GM23248 (cell line): ENCODE measurements around the gene LYST. TPM values are rescaled to one million over a fixed set of nuclear protein-coding genes. Genes with fewer than 3 reads are reported as not detected.
A peak's percentile ranks its signal among the peaks of the same experiment; 100 is the strongest.

Experiments
- DNase-seq: peaks from one replicate; pipeline ENCODE4 v3.0.0-alpha.2; 2015
- H2AFZ ChIP-seq: fragments of 200-600 bp; sonication (generic); 2 replicates; pipeline ENCODE4 v1.6.1; 2016; ENCODE audit warnings: antibody characterized with exemption
- H3F3A ChIP-seq: fragments of 200-600 bp; sonication (generic); 2 replicates; pipeline ENCODE4 v1.6.1; 2016; ENCODE audit warnings: mild to moderate bottlenecking, antibody characterized with exemption, mixed run types; ENCODE audit not compliant: insufficient read depth
- H3K27ac ChIP-seq: fragments of 200-600 bp; sonication (generic); 2 replicates; pipeline ENCODE4 v1.5.1; 2016; ENCODE audit warnings: mild to moderate bottlenecking
- H3K27me3 ChIP-seq: fragments of 200-600 bp; sonication (generic); replicated peaks from 2 replicates; pipeline ENCODE4 v1.6.1; 2016; ENCODE audit warnings: mild to moderate bottlenecking; ENCODE audit not compliant: insufficient read depth
- H3K36me3 ChIP-seq: fragments of 200-600 bp; sonication (generic); 2 replicates; pipeline ENCODE4 v1.6.1; 2016; ENCODE audit warnings: low read depth, mild to moderate bottlenecking
- H3K4me1 ChIP-seq: fragments of 200-600 bp; sonication (generic); 2 replicates; pipeline ENCODE4 v1.6.1; 2016; ENCODE audit warnings: mild to moderate bottlenecking; ENCODE audit not compliant: insufficient read depth
- H3K4me2 ChIP-seq: fragments of 200-600 bp; sonication (generic); one replicate; pipeline ENCODE4 v1.6.1; 2016; ENCODE audit warnings: mild to moderate bottlenecking; ENCODE audit not compliant: unreplicated experiment
- H3K4me3 ChIP-seq: fragments of 200-600 bp; sonication (generic); 2 replicates; pipeline ENCODE4 v1.5.1; 2016; ENCODE audit warnings: mild to moderate bottlenecking
- H3K79me2 ChIP-seq: fragments of 200-600 bp; sonication (generic); 2 replicates; pipeline ENCODE4 v1.6.1; 2016; ENCODE audit warnings: mild to moderate bottlenecking; ENCODE audit not compliant: insufficient read depth
- H3K9ac ChIP-seq: fragments of 200-600 bp; sonication (generic); 2 replicates; pipeline ENCODE4 v1.6.1; 2016; ENCODE audit warnings: mild to moderate bottlenecking
- H3K9me2 ChIP-seq: fragments of 200-600 bp; sonication (generic); 2 replicates; pipeline ENCODE4 v1.6.1; 2016; ENCODE audit warnings: mixed run types, mild to moderate bottlenecking, moderate library complexity; ENCODE audit not compliant: insufficient read depth
- H3K9me3 ChIP-seq: fragments of 200-600 bp; sonication (generic); one replicate; pipeline ENCODE4 v1.6.1; 2017; ENCODE audit warnings: low read depth
- H4K20me1 ChIP-seq: fragments of 200-600 bp; sonication (generic); 2 replicates; pipeline ENCODE4 v1.6.0; 2016; ENCODE audit not compliant: insufficient read depth
- EZH2 ChIP-seq: fragments of 200-600 bp; sonication (generic); IDR thresholded peaks from 2 replicates; pipeline ENCODE4 v1.6.1; 2018; ENCODE audit warnings: antibody characterized with exemption, mild to moderate bottlenecking; ENCODE audit not compliant: insufficient read depth, poor library complexity, severe bottlenecking
- EZH2phosphoT487 ChIP-seq: fragments of 200-600 bp; sonication (generic); IDR thresholded peaks from 2 replicates; pipeline ENCODE4 v1.6.1; 2018; ENCODE audit warnings: antibody characterized with exemption, moderate library complexity, mild to moderate bottlenecking, low read depth; ENCODE audit not compliant: insufficient read depth
- WGBS, 2 experiments: methylation state at CpG; one replicate each; pipeline ENCODE4 v1.1.6; 2015 to 2017; ENCODE audit warnings: low lambda C conversion rate in 2 of 2, low coverage in 1 of 2; ENCODE audit errors: missing lambda C conversion rate in 2 of 2; 5-methylcytosine and 5-hydroxymethylcytosine counted together
- in situ Hi-C: fragments of 300-500 bp; cut with MboI; formaldehyde crosslinking; loops from 2 replicates; pipeline ENCODE4 v1.15.0; 2020
- polyA plus RNA-seq: library from polyadenylated mRNA; unstranded; fragments of >200 nt; fragmentation: Nextera tagmentation; extraction: Ambion mirVana; gene quantifications from 2 replicates; pipeline ENCODE4 v1.2.1, GENCODE V29; 2016
- total RNA-seq: library from RNA; depleted of rRNA; stranded (reverse); fragments of >200 nt; shearing (Covaris generic); gene quantifications from 2 replicates; pipeline ENCODE4 v1.2.3, GENCODE V29; 2014

The LYST gene
- total and polyA plus RNA-seq, 2 experiments from 2014 or later: 5.1 to 9.0 TPM

DNA sequence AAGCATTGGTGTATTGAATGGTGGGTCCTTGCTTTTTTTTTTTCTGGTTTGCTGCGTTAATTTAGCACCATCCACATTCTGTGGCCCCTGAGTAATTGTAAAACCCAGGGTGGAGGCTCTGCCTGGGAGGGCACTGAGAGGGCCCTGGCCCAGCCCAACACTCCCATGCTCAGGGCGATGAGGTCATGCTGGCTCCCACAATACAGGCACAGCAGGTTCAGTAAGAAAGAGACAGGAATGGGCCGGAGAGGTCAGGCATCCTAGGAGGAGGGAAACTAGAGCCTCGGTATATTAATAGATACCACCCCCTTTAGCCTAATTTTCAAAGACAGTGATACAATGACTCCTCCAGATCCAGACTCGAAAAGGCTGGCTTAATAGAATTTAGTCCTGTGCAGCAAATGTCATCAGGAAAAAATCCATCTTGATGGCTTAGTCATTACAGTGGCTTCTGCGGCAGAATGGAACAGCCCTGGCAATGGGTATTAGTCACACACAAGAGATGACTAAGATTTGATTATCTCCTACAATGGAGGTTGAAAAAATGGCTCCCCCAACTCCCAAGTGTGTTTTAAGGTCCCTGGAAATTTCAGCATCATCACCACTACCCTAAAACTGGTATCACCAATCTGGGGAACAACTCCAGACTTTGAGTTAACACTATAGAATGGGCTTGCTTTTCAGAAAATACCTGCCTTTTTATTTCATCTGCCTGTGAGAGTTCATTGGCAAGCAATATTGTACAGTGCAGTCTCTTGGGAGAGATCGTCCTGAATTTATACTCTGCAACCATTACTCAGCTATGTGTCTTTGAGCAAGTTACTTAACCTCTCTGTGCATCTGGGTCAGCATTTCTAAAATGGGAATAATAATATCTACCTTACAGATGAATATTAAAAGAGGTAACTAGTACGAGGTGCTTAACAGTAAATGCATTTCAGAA, 43.9 kb upstream of the LYST start:
- Histone ChIP-seq H3K9me2 (no peaks in the 10 kb centered on the region), H3K9me3 (no peaks in the 10 kb centered on the region), H2AFZ (no peak overlapping the region), H3K9ac (peak overlapping the region; percentile 55), H3K27me3 (no peaks in the 10 kb centered on the region), H3K4me3 (peak overlapping the region; percentile 26), H3K4me2 (peak overlapping the region; percentile 68), H3K27ac (peak overlapping the region; percentile 85), H3F3A (peaks cover 48% of the 10 kb centered on the region), H3K79me2 (no peaks in the 10 kb centered on the region), H3K36me3 (no peaks in the 10 kb centered on the region), H4K20me1 (no peaks in the 10 kb centered on the region), H3K4me1 (peaks cover 49% of the 10 kb centered on the region)
- in situ Hi-C loops: no loop called here
- peak; percentile 98 for DNase-seq
- TF ChIP-seq EZH2phosphoT487 (no peak), EZH2 (no peak)
- WGBS, 2 experiments: 17 to 19% methylated on average over 8 of the region's 8 CpGs

DNA sequence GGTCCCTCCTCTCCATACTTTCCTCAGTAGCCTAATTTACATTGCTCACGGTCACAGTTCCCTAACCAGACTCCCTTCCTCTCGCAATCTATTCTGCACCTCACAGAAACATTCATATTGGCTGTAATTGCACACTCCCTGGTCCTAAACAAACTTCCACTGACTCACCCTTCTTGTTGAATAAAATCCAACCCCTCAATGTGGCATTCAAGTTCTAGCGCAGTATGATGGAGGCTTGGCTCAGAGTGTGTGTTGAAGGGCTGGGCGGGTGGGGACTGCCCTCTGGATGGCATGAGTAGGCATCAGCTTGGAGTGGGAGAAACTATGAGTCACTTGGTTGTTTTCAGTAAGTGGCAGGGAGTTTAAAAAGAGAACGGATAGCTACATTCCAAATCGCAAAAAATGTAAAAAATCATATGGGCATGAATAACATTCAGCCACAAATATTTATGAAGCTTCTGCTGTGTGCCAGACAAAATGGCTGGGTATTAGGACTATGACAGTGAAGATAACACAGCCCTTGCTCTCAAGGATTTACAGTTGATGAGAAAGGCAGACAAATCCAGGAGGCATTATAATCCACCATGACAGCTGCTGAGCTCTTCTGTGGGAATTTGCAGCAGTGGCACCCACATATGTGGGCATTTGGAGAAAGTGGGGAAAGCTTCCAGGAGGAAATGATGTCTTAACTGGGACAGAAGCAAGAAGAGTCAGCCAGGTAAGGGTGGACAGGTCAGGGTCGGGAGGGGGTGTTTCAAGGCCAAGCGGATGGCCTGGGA, 42.2 kb upstream of the LYST start:
- no peaks in the 10 kb centered on the region for H3K27me3 ChIP-seq
- no peak overlapping the region for H2AFZ ChIP-seq
- H4K20me1 ChIP-seq: no peaks in the 10 kb centered on the region
- H3K27ac ChIP-seq: peak overlapping the region; percentile 85
- H3F3A ChIP-seq: peaks cover 48% of the 10 kb centered on the region
- no peaks in the 10 kb centered on the region for H3K36me3 ChIP-seq
- TF ChIP-seq EZH2: no peak
- no peak for TF ChIP-seq EZH2phosphoT487
- no peaks in the 10 kb centered on the region for H3K9me3 ChIP-seq
- H3K4me2 ChIP-seq: peak overlapping the region; percentile 68
- DNase-seq: peak; percentile 89
- H3K79me2 ChIP-seq: no peaks in the 10 kb centered on the region
- peaks cover 45% of the 10 kb centered on the region for H3K4me1 ChIP-seq
- 25 to 26% methylated on average over 8 of the region's 8 CpGs for WGBS, 2 experiments
- peak overlapping the region; percentile 55 for H3K9ac ChIP-seq
- no peak overlapping the region for H3K4me3 ChIP-seq
- in situ Hi-C loops: no loop called here
- no peaks in the 10 kb centered on the region for H3K9me2 ChIP-seq

DNA sequence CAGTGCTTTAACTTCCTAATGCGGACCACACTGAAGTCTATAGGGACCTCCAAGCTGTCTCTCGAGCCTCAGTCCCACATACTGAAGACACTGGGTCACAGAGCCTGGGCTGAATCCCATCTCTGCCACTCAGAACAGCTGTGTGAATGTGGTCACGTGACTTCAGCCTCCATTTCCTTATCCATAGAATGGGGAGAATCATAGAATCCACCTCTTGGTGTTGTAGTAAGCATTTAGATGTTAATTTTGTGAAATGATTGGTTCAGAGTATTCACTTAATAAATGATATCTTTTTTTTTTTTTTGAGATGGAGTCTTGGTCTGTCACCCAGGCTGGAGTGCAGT, 41.2 kb upstream of the LYST start:
- H3K79me2 ChIP-seq: no peaks in the 10 kb centered on the region
- DNase-seq: no peak
- H3K36me3 ChIP-seq: no peaks in the 10 kb centered on the region
- peaks cover 41% of the 10 kb centered on the region for H3K4me1 ChIP-seq
- H3K27ac ChIP-seq: peak overlapping the region; percentile 85
- no peak overlapping the region for H3K4me3 ChIP-seq
- H3F3A ChIP-seq: peaks cover 43% of the 10 kb centered on the region
- no peaks in the 10 kb centered on the region for H3K27me3 ChIP-seq
- WGBS, 2 experiments: 76 to 77% methylated on average over 3 of the region's 3 CpGs
- no peaks in the 10 kb centered on the region for H4K20me1 ChIP-seq
- in situ Hi-C loops: no loop called here
- H3K9me3 ChIP-seq: no peaks in the 10 kb centered on the region
- no peak overlapping the region for H3K4me2 ChIP-seq
- no peak for TF ChIP-seq EZH2phosphoT487
- no peak for TF ChIP-seq EZH2
- H3K9ac ChIP-seq: no peak overlapping the region
- H2AFZ ChIP-seq: no peak overlapping the region
- H3K9me2 ChIP-seq: no peaks in the 10 kb centered on the region

DNA sequence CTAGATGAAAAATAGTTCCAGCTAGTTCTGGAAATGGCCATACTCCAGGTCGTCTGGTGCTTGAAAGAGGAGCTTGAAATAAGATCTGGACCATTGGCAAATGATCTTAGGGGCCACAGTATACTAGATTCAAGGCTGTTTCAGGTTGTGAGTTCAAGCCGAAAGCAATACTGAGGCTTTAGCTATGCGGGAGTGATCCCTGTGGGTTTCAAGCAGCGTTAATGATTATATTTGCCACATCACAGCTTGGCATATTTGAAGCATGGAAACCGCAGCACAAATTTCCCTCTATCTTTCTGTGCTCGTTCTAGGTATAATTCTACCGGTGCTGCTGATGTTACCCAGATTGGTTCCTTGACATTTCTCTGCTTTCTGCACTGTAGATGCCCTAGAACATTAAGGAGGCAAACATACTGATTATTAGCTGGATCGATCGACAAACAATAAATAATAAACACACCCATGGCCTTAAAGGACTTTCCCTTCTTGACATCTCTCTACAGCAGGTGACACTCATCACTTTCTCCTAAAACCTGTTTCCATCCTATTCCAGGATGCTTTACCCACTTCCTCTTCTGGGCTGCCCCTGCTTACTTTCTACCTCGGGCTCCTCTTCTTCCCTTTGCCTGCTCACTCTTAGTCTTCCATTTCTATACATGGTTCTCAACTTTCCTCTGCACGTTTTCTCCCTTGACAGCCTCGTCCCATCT, 40.6 kb upstream of the LYST start:
- in situ Hi-C loops: no loop called here
- Histone ChIP-seq H3K9me2 (no peaks in the 10 kb centered on the region), H3K4me3 (no peak overlapping the region), H3K27me3 (no peaks in the 10 kb centered on the region), H3K36me3 (no peaks in the 10 kb centered on the region), H3K4me2 (no peak overlapping the region), H3K4me1 (peaks cover 40% of the 10 kb centered on the region), H3K27ac (no peak overlapping the region), H3K9ac (no peak overlapping the region), H3F3A (peaks cover 39% of the 10 kb centered on the region), H3K79me2 (no peaks in the 10 kb centered on the region), H2AFZ (no peak overlapping the region), H3K9me3 (no peaks in the 10 kb centered on the region), H4K20me1 (no peaks in the 10 kb centered on the region)
- WGBS, 2 experiments: 96% methylated on average over 12 of the region's 12 CpGs
- no peak for DNase-seq
- TF ChIP-seq EZH2phosphoT487: no peak
